Left lobe of liver (tissue), 2 donors: ENCODE measurements around the gene ACHE. TPM values are rescaled to one million over a fixed set of nuclear protein-coding genes. Genes with fewer than 3 reads are reported as not detected.
A peak's percentile ranks its signal among the peaks of the same experiment; 100 is the strongest.
"Not testable (repeated sequence)": the region's sequence is repeated elsewhere in the genome, so short reads cannot be mapped to it uniquely, and the experiment has no call there.

Source experiments
- ATAC-seq: fragments of 200-7000 bp; cut with Tn5 transposase; one replicate; pipeline ENCODE4 v1.9.1; 2020; ENCODE audit warnings: mild to moderate bottlenecking, moderate library complexity
- DNase-seq: peaks from one replicate; pipeline ENCODE4 v3.0.0-alpha.2; 2020; ENCODE audit warnings: low spot score
- total RNA-seq: library from RNA; stranded (reverse); gene quantifications from one replicate; pipeline ENCODE4 v1.2.1, GENCODE V29; 2021
- donor health status: DM: no; HTN: no; CAD: no; lungs with moderate emphysema.
- donor health status: DM: no; HTN: yes; CAD: no.

The ACHE gene
- total RNA-seq, 1 donor from 2014 or later = 0.48 TPM

DNA sequence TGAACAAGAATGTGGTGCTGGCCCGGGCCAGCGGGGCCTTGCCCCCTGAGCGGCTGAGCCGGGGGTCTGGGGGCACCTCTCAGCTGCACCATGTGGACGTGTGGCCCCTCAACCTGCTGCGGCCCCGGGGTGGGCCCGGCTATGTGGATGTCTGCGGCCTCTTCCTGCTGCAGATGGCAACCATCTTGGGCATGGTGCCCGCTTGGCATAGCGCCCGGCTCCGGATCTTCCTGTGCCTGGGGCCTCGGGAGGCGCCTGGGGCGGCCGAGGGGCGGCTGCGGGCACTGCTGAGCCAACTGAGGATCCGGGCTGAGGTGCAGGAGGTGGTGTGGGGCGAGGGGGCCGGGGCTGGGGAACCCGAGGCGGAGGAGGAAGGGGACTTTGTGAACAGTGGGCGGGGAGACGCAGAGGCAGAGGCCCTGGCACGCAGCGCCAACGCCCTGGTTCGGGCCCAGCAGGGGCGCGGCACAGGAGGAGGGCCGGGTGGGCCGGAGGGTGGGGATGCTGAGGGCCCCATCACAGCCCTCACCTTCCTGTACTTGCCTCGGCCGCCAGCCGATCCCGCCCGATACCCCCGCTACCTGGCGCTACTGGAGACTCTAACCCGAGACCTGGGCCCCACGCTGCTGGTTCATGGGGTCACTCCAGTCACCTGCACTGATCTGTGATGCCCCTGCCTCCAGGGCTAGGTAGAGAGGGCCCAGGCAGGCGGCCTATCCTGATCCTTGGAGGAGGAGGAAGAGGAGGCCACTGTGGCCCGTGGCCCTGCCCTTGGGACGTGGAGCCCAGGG is 29.6 kb downstream of the ACHE start:
- ATAC-seq (no peak), DNase-seq (peak; percentile 78)

DNA sequence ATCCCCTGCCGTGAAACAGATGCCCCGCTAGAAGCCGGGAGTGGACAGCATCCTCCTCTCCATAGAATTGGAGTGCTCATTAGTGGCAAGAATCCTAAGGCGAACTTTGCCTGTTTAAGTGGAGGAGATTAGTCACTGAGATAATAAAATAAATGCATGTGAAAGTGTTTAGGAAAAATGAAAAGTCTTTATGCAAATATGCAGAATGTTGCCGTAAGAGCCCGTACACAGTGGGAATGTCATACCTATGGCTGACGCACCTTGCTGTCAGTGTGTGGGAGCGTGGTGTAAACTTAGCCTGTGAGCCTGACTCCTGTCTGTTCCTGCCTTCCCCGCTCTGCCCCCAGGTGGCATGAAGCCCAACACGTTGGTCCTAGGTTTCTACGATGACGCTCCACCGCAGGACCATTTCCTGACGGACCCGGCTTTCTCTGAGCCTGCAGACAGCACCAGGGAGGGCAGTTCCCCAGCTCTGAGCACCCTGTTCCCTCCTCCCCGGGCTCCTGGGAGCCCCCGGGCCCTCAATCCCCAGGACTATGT is 30.2 kb downstream of the ACHE start:
- DNase-seq (no peak), ATAC-seq (no peak)

GRCh38 chr7:100864263-100864845 is 31.3 kb downstream of the ACHE start:
- DNase-seq = no peak
- no peak for ATAC-seq

- DNase-seq (peak; percentile 86), ATAC-seq (peak; percentile 69)
Observed at GRCh38 chr7:100863406-100863950, 32.2 kb downstream of the ACHE start.

DNA sequence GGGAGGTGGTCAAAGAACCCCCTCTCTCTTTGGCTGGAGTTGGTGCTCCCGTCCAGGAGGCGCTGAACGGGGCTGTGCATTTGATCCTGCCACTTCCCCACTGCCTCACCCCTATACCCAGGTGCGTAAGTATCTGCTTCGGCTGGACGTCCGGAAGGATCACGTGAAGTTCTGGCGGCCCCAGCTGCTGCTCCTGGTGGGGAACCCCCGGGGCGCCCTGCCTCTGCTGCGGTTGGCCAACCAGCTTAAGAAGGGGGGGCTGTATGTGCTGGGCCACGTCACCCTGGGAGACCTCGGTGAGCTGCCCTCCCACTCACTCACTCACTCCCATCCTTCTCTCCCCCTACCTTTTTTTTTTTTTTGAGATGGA is 34.1 kb downstream of the ACHE start:
- ATAC-seq = no peak

GRCh38 chr7:100860702-100861615 is 34.7 kb downstream of the ACHE start:
- ATAC-seq (no peak), DNase-seq (no peak)

More for the DNA sequence above, 34.1 kb downstream of the ACHE start:
- no peak for DNase-seq

DNA sequence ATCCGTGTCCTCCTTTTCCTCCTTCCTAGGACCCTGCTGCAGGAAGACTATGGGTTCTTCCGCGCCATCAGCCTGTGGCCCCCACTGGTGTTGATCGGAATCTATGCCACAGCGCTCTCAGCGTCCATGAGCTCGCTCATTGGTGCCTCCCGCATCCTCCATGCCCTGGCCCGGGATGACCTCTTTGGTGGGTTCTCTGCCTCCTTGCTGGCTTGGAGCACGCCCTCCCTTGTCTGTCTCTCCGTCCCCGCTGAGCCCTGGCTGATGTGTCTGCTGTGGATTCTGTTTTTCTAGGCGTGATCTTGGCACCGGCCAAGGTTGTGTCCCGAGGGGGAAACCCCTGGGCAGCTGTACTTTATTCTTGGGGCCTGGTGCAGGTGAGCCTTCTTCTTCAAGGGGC is 35.8 kb downstream of the ACHE start:
- no peak for DNase-seq
- ATAC-seq = no peak

- no peak for ATAC-seq
- DNase-seq = no peak
Observed at GRCh38 chr7:100856871-100857282, 38.8 kb downstream of the ACHE start.

- no peak for DNase-seq
- ATAC-seq = no peak
Observed at GRCh38 chr7:100855515-100855914, 40.2 kb downstream of the ACHE start.

DNA sequence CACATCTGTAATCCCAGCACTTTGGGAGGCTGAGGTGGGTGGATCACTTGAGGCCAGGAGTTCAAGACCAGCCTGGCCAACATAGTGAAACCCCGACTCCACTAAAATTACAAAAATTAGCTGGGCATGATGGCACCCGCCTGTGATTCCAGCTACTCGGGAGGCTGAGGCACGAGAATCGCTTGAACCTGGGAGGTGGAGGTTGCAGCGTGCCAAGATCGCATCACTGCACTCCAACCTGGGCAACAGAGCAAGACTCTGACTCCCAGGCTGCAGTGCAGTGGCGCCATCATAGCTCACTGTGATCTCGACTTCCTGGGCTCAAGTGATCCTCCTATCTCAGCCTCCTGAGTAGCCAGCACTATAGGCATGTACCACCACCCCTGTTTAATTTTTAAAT is 40.8 kb downstream of the ACHE start:
- not testable (repeated sequence) for DNase-seq, ATAC-seq

GRCh38 chr7:100854146-100854895 is 41.4 kb downstream of the ACHE start:
- DNase-seq = no peak
- ATAC-seq = no peak

DNA sequence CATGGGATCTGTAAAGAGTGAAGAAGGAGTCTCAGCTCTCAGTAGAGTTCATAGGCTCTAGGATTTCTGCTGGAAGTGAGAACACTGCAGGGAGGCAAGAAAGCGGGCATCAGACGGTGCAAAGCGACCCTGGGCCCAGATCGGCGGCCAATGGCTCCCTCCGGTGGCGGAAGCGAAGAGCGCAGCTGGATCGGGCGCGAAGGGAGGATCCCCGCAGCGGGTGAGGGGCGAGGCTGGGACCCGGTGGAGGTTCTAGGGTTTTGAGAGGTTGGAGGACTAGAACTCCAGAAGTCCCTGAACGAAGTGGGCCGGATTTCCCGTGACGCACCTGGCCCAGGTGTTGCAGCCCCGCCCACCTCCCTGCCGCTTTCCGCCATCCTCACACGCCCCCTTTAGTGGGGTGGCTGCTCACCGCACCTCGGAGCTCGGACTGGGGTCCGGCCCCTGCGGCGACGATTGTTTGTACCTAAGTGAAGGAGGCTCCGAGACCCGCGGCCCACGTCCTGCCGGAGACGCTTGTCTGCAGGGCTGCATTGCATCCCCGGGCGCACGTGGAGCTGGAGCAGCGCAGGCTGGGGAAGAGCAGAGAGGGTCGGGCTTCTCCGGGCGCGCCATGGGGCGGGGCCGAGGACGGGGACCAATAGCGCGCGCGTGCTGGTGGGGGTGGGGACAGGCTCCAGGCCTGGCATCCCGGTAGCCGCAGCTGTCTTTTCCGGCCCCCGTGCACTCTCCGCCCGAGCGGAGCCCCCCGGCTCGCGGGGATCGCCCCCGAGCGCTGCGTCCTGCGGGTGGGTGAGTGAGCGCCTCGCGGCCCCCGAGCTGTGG is 43.4 kb downstream of the ACHE start, which contains the start of gene SLC12A9:
Gene SLC12A9 (plus strand): TSS at position 666 of the 825 bp plus-strand sequence. CDS start 1,485 bp downstream, outside the sequence.
- DNase-seq (peak; percentile 89), ATAC-seq (peak; percentile 98)

- DNase-seq = no peak
- no peak for ATAC-seq
Observed at GRCh38 chr7:100847360-100847759, 48.3 kb downstream of the ACHE start.

GRCh38 chr7:100840470-100841100 is 55.1 kb downstream of the ACHE start:
- ATAC-seq (no peak), DNase-seq (no peak)

Other genes with a start within 250 kb of the ACHE start
- not detected for gene ACTL6B, start 239.4 kb downstream of the ACHE start, total RNA-seq
- gene GNB2, start 222.1 kb downstream of the ACHE start, total RNA-seq = 80.9 TPM
- 21.6 TPM for gene GIGYF1, start 201.6 kb downstream of the ACHE start, total RNA-seq
- gene POP7, start 189.8 kb downstream of the ACHE start, total RNA-seq = 28.5 TPM
- 6.4 TPM for gene EPO, start 175.4 kb downstream of the ACHE start, total RNA-seq
- gene ZAN, start 162.3 kb downstream of the ACHE start, total RNA-seq = 0.03 TPM
- gene EPHB4, start 68.4 kb downstream of the ACHE start, total RNA-seq = 48.8 TPM
- gene SLC12A9, start 43.2 kb downstream of the ACHE start, total RNA-seq = 10.1 TPM
- 24.6 TPM for gene TRIP6, start 28.5 kb downstream of the ACHE start, total RNA-seq
- gene SRRT, start 20.8 kb downstream of the ACHE start, total RNA-seq = 53.9 TPM
- 1.8 TPM for gene UFSP1, start 6.2 kb downstream of the ACHE start, total RNA-seq
- gene MUC3A, start 53.6 kb upstream of the ACHE start, total RNA-seq = 9.4 TPM
- 0.05 TPM for gene MUC12, start 73.7 kb upstream of the ACHE start, total RNA-seq
- gene MUC17, start 124.2 kb upstream of the ACHE start, total RNA-seq = not detected
- 23.5 TPM for gene TRIM56, start 189.6 kb upstream of the ACHE start, total RNA-seq
- 27.5 TPM for gene SERPINE1, start 231.2 kb upstream of the ACHE start, total RNA-seq